Measurements from ENCODE around the gene ADAMTS6. TPM values are rescaled to one million over a fixed set of nuclear protein-coding genes. Genes with fewer than 3 reads are reported as not detected.
"Not testable (repeated sequence)": the region's sequence is repeated elsewhere in the genome, so short reads cannot be mapped to it uniquely, and the experiment has no call there.

Gene ADAMTS6
- total and polyA plus RNA-seq, 4 experiments from 2014 or later = 0.14 to 1.8 (median 0.89) TPM; not detected in 1

GRCh38 chr5:65184780-65185179 lies 296.9 kb downstream of the ADAMTS6 start:
- ChIA-PET CTCF (ENCODE audit: partially characterized antibody) (no interaction called here), POLR2A (ENCODE audit: partially characterized antibody) (no interaction called here)

GRCh38 chr5:65174231-65174630 lies 307.5 kb downstream of the ADAMTS6 start:
- CTCF ChIA-PET (ENCODE audit: partially characterized antibody) = interaction anchor here (0.9 kb wide), 1 partner anchor 365 kb away, joined by 4 read pairs; no protein-coding TSS in a partner anchor
- DNase-seq; H3K4me3 ChIP-seq (ENCODE audit: low read length in 2 of 2); intact Hi-C loops (cut with micrococcal nuclease); H3K27me3 Mint-ChIP-seq; H3K27ac ChIP-seq (ENCODE audit: low read depth, low read length); H3K36me3 Mint-ChIP-seq; H3K4me1 ChIP-seq (ENCODE audit: insufficient read depth, low read length); H3K9me3 Mint-ChIP-seq; H3K4me1 Mint-ChIP-seq; POLR2A ChIA-PET (ENCODE audit: partially characterized antibody); H3K4me3 Mint-ChIP-seq; H3K36me3 ChIP-seq (ENCODE audit: insufficient read depth, low read length); H3K9me3 ChIP-seq (ENCODE audit: control insufficient read depth in 1 of 2, low read length in 2 of 2); H3K27me3 ChIP-seq (ENCODE audit: insufficient read depth, low read length); H3K27ac Mint-ChIP-seq: not testable (repeated sequence)

More at GRCh38 chr5:65184780-65185179, 296.9 kb downstream of the ADAMTS6 start:
- Mint-ChIP-seq H3K9me3 (no peaks in the 10 kb centered on the region), H3K36me3 (peaks cover 0 to 3% of the 10 kb centered on the region in 2 donors), H3K4me3 (no peak overlapping the region), H3K27me3 (peaks cover 0 to 3% of the 10 kb centered on the region in 2 donors), H3K4me1 (no peaks in the 10 kb centered on the region), H3K27ac (no peak overlapping the region)
- Histone ChIP-seq H3K27me3 (ENCODE audit: insufficient read depth, low read length) (no peaks in the 10 kb centered on the region), H3K9me3 (ENCODE audit: control insufficient read depth in 1 of 2, low read length in 2 of 2) (no peaks in the 10 kb centered on the region), H3K4me1 (ENCODE audit: insufficient read depth, low read length) (no peaks in the 10 kb centered on the region), H3K27ac (ENCODE audit: low read depth, low read length) (no peak overlapping the region), H3K36me3 (ENCODE audit: insufficient read depth, low read length) (no peaks in the 10 kb centered on the region), H3K4me3 (ENCODE audit: low read length in 2 of 2) (no peak overlapping the region)
- DNase-seq = no peak
- intact Hi-C loops (cut with micrococcal nuclease) = no loop called here

GRCh38 chr5:65173130-65173525 lies 308.6 kb downstream of the ADAMTS6 start:
- Mint-ChIP-seq H3K9me3 (no peaks in the 10 kb centered on the region), H3K4me3 (no peak overlapping the region), H3K36me3 (no peaks in the 10 kb centered on the region), H3K27ac (peak overlapping the region in 1 of 7 donors; percentile 36), H3K4me1 (peaks cover 0 to 6% (median 2%) of the 10 kb centered on the region in 4 donors), H3K27me3 (peaks cover 1 to 5% of the 10 kb centered on the region in 2 donors)
- POLR2A ChIA-PET (ENCODE audit: partially characterized antibody) = no interaction called here
- Histone ChIP-seq H3K27ac (ENCODE audit: low read depth, low read length) (no peak overlapping the region), H3K27me3 (ENCODE audit: insufficient read depth, low read length) (no peaks in the 10 kb centered on the region), H3K36me3 (ENCODE audit: insufficient read depth, low read length) (no peaks in the 10 kb centered on the region), H3K4me3 (ENCODE audit: low read length in 2 of 2) (no peak overlapping the region), H3K4me1 (ENCODE audit: insufficient read depth, low read length) (no peaks in the 10 kb centered on the region), H3K9me3 (ENCODE audit: control insufficient read depth in 1 of 2, low read length in 2 of 2) (no peaks in the 10 kb centered on the region)
- intact Hi-C loops (cut with micrococcal nuclease) = no loop called here
- CTCF ChIA-PET (ENCODE audit: partially characterized antibody) = no interaction called here
- DNase-seq = no peak

- Histone ChIP-seq H3K27me3 (ENCODE audit: insufficient read depth, low read length) (no peaks in the 10 kb centered on the region), H3K9me3 (ENCODE audit: control insufficient read depth in 1 of 2, low read length in 2 of 2) (no peaks in the 10 kb centered on the region), H3K27ac (ENCODE audit: low read depth, low read length) (no peak overlapping the region), H3K36me3 (ENCODE audit: insufficient read depth, low read length) (no peaks in the 10 kb centered on the region), H3K4me1 (ENCODE audit: insufficient read depth, low read length) (no peaks in the 10 kb centered on the region), H3K4me3 (ENCODE audit: low read length in 2 of 2) (no peak overlapping the region)
- peaks cover 1 to 5% of the 10 kb centered on the region in 2 donors for H3K27me3 Mint-ChIP-seq
- intact Hi-C loops (cut with micrococcal nuclease) = no loop called here
- no peak overlapping the region for H3K4me3 Mint-ChIP-seq
- H3K36me3 Mint-ChIP-seq = no peaks in the 10 kb centered on the region
- H3K4me1 Mint-ChIP-seq = peaks cover 0 to 6% (median 2%) of the 10 kb centered on the region in 4 donors
- ChIA-PET CTCF (ENCODE audit: partially characterized antibody) (no interaction called here), POLR2A (ENCODE audit: partially characterized antibody) (no interaction called here)
- peak overlapping the region in 1 of 7 donors; percentile 36 for H3K27ac Mint-ChIP-seq
- DNase-seq = no peak
- no peaks in the 10 kb centered on the region for H3K9me3 Mint-ChIP-seq
Observed at GRCh38 chr5:65172486-65173129, 309.1 kb downstream of the ADAMTS6 start.

- no peak for DNase-seq
- Mint-ChIP-seq H3K9me3 (no peaks in the 10 kb centered on the region), H3K27ac (no peak overlapping the region), H3K27me3 (peaks cover 1 to 5% of the 10 kb centered on the region in 2 donors), H3K4me1 (peaks cover 0 to 6% (median 2%) of the 10 kb centered on the region in 4 donors), H3K36me3 (no peaks in the 10 kb centered on the region), H3K4me3 (no peak overlapping the region)
- Histone ChIP-seq H3K4me1 (ENCODE audit: insufficient read depth, low read length) (no peaks in the 10 kb centered on the region), H3K4me3 (ENCODE audit: low read length in 2 of 2) (no peak overlapping the region), H3K9me3 (ENCODE audit: control insufficient read depth in 1 of 2, low read length in 2 of 2) (no peaks in the 10 kb centered on the region), H3K27ac (ENCODE audit: low read depth, low read length) (no peak overlapping the region), H3K27me3 (ENCODE audit: insufficient read depth, low read length) (no peaks in the 10 kb centered on the region), H3K36me3 (ENCODE audit: insufficient read depth, low read length) (no peaks in the 10 kb centered on the region)
- intact Hi-C loops (cut with micrococcal nuclease) = no loop called here
- CTCF ChIA-PET (ENCODE audit: partially characterized antibody) = interaction anchor here (1.4 kb wide), 1 partner anchor 14 kb away, joined by 3 read pairs; no protein-coding TSS in a partner anchor
- POLR2A ChIA-PET (ENCODE audit: partially characterized antibody) = no interaction called here
Observed at GRCh38 chr5:65171645-65172044, 310.1 kb downstream of the ADAMTS6 start.

- no peaks in the 10 kb centered on the region for H3K4me1 ChIP-seq (ENCODE audit: insufficient read depth, low read length)
- no peak overlapping the region for H3K27ac Mint-ChIP-seq
- H3K9me3 ChIP-seq (ENCODE audit: control insufficient read depth in 1 of 2, low read length in 2 of 2) = no peaks in the 10 kb centered on the region
- H3K36me3 ChIP-seq (ENCODE audit: insufficient read depth, low read length) = no peaks in the 10 kb centered on the region
- ChIA-PET CTCF (ENCODE audit: partially characterized antibody) (no interaction called here), POLR2A (ENCODE audit: partially characterized antibody) (no interaction called here)
- peaks cover 2 to 7% of the 10 kb centered on the region in 2 donors for H3K27me3 Mint-ChIP-seq
- peaks cover 0 to 4% (median 0%) of the 10 kb centered on the region in 8 donors for H3K9me3 Mint-ChIP-seq
- no peak for DNase-seq
- no peaks in the 10 kb centered on the region for H3K27me3 ChIP-seq (ENCODE audit: insufficient read depth, low read length)
- H3K4me3 ChIP-seq (ENCODE audit: low read length in 2 of 2) = no peak overlapping the region
- H3K27ac ChIP-seq (ENCODE audit: low read depth, low read length) = no peak overlapping the region
- no peak overlapping the region for H3K4me3 Mint-ChIP-seq
- no peaks in the 10 kb centered on the region for H3K4me1 Mint-ChIP-seq
- H3K36me3 Mint-ChIP-seq = peaks cover 0 to 3% of the 10 kb centered on the region in 2 donors
- intact Hi-C loops (cut with micrococcal nuclease) = no loop called here
Observed at GRCh38 chr5:65163698-65164097, 318.0 kb downstream of the ADAMTS6 start.

GRCh38 chr5:65161655-65162054 lies 320.1 kb downstream of the ADAMTS6 start:
- peaks cover 0 to 3% of the 10 kb centered on the region in 2 donors for H3K36me3 Mint-ChIP-seq
- CTCF ChIA-PET (ENCODE audit: partially characterized antibody) = no interaction called here

More at GRCh38 chr5:65161655-65162054, 320.1 kb downstream of the ADAMTS6 start:
- Histone ChIP-seq H3K27me3 (ENCODE audit: insufficient read depth, low read length) (no peaks in the 10 kb centered on the region), H3K9me3 (ENCODE audit: control insufficient read depth in 1 of 2, low read length in 2 of 2) (no peaks in the 10 kb centered on the region), H3K4me3 (ENCODE audit: low read length in 2 of 2) (no peak overlapping the region), H3K4me1 (ENCODE audit: insufficient read depth, low read length) (no peaks in the 10 kb centered on the region), H3K36me3 (ENCODE audit: insufficient read depth, low read length) (no peaks in the 10 kb centered on the region), H3K27ac (ENCODE audit: low read depth, low read length) (no peak overlapping the region)
- H3K27ac Mint-ChIP-seq = no peak overlapping the region
- peaks cover 0 to 4% (median 0%) of the 10 kb centered on the region in 8 donors for H3K9me3 Mint-ChIP-seq
- DNase-seq = no peak
- POLR2A ChIA-PET (ENCODE audit: partially characterized antibody) = no interaction called here
- H3K27me3 Mint-ChIP-seq = peaks cover 2 to 9% of the 10 kb centered on the region in 2 donors
- intact Hi-C loops (cut with micrococcal nuclease) = no loop called here
- no peaks in the 10 kb centered on the region for H3K4me1 Mint-ChIP-seq
- no peak overlapping the region for H3K4me3 Mint-ChIP-seq

Measured in CD4-positive, alpha-beta memory T cell (primary cell).